ENCODE results near the gene AOX1. TPM values are rescaled to one million over a fixed set of nuclear protein-coding genes. Genes with fewer than 3 reads are reported as not detected.

The AOX1 gene
- total RNA-seq, 2 experiments from 2014 or later, result 0.19 to 0.22 TPM

DNA sequence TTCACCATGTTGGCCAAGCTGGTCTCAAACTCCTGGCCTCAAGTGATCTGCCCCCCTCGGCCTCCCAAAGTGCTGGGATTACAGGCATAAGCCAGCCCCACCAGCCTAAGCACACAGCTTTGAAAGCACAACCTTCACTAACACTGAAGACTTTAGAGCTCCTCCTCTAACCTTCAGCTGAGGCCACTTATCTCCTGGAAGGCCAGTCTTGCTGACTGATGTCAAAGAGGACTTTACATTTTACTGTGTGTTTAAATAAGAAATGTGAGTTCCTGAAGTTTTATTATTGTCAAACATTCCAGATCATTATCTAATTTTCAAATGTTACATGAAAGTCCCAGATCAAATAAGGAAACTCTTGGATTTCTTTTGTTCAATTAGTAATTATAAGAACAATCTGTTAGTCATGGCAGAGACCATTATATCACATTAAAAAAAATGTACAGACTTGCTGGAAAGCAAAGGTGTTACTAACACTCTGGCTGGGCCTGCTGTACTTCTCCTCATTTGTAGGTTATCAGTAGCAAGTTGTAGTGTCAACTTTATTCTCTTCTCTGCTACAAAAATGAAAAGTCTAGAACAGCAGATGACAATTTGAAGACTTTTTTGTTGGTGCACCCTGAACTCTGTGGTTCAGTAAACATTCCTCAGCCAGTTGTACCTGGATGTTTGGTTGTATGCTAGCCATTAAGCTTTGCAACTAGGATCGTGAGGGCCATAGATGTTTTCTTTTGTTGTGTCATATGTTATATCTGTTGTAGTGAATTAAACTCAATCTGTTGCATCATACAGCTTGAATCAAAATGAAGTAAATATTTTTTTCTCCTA, 80.0 kb downstream of the AOX1 start:
- ChIA-PET POLR2A (no interaction called here), CTCF (interaction anchor here (1.2 kb wide), 1 partner anchor 199 kb away, joined by 3 read pairs; no protein-coding TSS in a partner anchor)
- Mint-ChIP-seq H3K4me1 (no peaks in the 10 kb centered on the region), H3K27me3 (peaks cover 7% of the 10 kb centered on the region), H3K4me3 (no peak overlapping the region), H3K27ac (no peak overlapping the region), H3K9me3 (no peaks in the 10 kb centered on the region), H3K36me3 (ENCODE audit: low read depth) (no peaks in the 10 kb centered on the region)
- no peak for DNase-seq

DNA sequence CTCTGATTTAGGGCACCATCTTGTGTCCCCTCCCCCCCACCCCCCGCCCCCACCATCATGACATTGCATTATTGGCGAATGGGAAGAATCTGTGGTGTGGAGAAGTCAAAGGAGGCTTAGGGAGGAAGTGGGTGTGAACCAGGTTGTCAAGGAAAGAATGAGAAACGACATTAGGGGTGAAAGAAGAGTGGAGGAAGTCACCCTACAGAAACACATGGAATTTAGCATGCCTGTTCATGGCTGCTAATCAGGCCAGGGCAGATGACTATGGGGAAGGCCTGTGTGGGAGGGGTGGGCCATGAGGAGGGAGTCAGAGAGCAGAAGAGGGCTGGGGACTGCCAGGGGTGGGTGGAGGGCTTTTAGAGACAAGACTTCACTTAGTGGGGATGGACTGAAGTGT, 81.6 kb downstream of the AOX1 start:
- H3K36me3 Mint-ChIP-seq (ENCODE audit: low read depth), result no peaks in the 10 kb centered on the region
- POLR2A ChIA-PET, result no interaction called here
- no peak overlapping the region for H3K4me3 Mint-ChIP-seq
- DNase-seq, result no peak
- no peak overlapping the region for H3K27ac Mint-ChIP-seq
- H3K4me1 Mint-ChIP-seq, result no peaks in the 10 kb centered on the region
- no peaks in the 10 kb centered on the region for H3K9me3 Mint-ChIP-seq
- H3K27me3 Mint-ChIP-seq, result no peaks in the 10 kb centered on the region
- CTCF ChIA-PET, result interaction anchor here (1.3 kb wide), 1 partner anchor 9 kb away, joined by 3 read pairs; no protein-coding TSS in a partner anchor

DNA sequence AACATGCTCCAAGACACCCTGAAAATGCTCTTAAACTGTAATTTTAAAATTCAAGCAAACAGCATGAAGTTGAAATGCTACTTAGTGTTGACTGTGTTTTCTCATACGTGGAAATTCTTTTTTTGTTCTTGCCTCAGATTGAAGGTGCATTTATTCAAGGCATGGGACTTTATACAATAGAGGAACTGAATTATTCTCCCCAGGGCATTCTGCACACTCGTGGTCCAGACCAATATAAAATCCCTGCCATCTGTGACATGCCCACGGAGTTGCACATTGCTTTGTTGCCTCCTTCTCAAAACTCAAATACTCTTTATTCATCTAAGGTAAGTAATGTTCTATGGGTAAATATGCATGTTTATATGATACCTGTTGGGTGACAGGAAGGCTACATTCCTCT, 82.7 kb downstream of the AOX1 start:
- Mint-ChIP-seq H3K4me3 (no peak overlapping the region), H3K27me3 (no peaks in the 10 kb centered on the region), H3K4me1 (peaks cover 5% of the 10 kb centered on the region), H3K36me3 (ENCODE audit: low read depth) (no peaks in the 10 kb centered on the region), H3K27ac (no peak overlapping the region), H3K9me3 (no peaks in the 10 kb centered on the region)
- no peak for DNase-seq
- CTCF ChIA-PET, result no interaction called here
- POLR2A ChIA-PET, result no interaction called here

DNA sequence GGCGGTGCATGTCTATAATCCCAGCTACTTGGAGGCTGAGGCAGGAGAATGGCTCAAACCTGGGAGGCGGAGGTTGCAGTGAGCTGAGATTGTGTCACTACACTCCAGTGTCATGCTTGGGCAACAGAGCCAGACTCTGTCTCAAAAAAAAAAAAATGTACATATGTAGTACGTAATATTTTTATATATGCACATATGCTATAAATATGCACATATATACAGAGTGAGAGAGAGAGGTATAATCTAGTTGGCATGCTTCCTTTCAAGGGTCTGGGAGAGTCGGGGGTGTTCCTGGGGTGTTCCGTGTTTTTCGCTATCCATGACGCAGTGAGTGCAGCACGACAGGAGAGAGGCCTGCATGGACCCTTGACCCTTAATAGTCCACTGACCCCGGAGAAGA, 83.5 kb downstream of the AOX1 start:
- Mint-ChIP-seq H3K4me1 (peaks cover 8% of the 10 kb centered on the region), H3K4me3 (no peak overlapping the region), H3K9me3 (no peaks in the 10 kb centered on the region), H3K27me3 (no peaks in the 10 kb centered on the region), H3K27ac (no peak overlapping the region), H3K36me3 (ENCODE audit: low read depth) (no peaks in the 10 kb centered on the region)
- DNase-seq, result no peak
- ChIA-PET CTCF (no interaction called here), POLR2A (no interaction called here)

DNA sequence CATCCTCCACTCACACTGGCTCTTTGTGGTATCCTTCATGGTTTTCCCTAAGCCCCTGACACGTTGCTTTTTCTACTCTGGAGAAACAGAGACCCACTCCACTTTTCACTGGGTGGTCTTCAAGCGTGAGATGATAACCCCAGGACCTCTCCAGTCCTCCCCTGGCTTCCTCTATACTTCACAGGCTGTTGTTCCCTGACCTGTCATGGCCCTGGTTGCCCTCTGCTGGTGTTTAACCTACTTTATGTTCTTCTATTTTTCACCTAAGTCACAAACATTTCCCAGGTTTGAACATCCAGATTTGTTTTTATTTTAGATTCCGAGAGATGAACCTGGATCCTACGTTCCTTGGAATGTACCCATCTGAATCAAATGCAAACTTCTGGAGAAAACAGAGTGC, 84.5 kb downstream of the AOX1 start:
- CTCF ChIA-PET, result no interaction called here
- no peak overlapping the region for H3K4me3 Mint-ChIP-seq
- POLR2A ChIA-PET, result no interaction called here
- no peaks in the 10 kb centered on the region for H3K36me3 Mint-ChIP-seq (ENCODE audit: low read depth)
- no peaks in the 10 kb centered on the region for H3K27me3 Mint-ChIP-seq
- H3K27ac Mint-ChIP-seq, result no peak overlapping the region
- no peaks in the 10 kb centered on the region for H3K9me3 Mint-ChIP-seq
- DNase-seq, result no peak
- H3K4me1 Mint-ChIP-seq, result peaks cover 8% of the 10 kb centered on the region

DNA sequence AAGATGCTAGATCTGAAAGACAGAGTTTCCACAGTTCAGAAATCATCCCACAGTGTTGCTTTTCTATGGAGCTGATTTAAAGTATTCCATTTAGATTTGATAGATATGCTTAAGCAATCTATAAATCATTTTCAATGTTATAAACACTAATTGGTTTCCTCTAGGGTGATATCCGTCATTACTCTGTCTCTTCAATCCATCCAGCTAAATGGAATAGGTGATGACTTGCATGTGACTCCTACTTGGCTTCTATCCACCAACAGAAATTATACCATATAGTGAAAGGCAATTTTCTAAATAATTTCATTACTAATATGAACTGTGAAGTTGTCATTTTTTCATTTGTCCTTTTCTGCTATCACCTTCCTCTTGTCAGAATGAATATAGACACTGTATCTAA, 84.9 kb downstream of the AOX1 start:
- peaks cover 8% of the 10 kb centered on the region for H3K4me1 Mint-ChIP-seq
- POLR2A ChIA-PET, result no interaction called here
- no peaks in the 10 kb centered on the region for H3K36me3 Mint-ChIP-seq (ENCODE audit: low read depth)
- no peak for DNase-seq
- CTCF ChIA-PET, result no interaction called here
- H3K9me3 Mint-ChIP-seq, result no peaks in the 10 kb centered on the region
- H3K27me3 Mint-ChIP-seq, result no peaks in the 10 kb centered on the region
- H3K27ac Mint-ChIP-seq, result no peak overlapping the region
- H3K4me3 Mint-ChIP-seq, result no peak overlapping the region

DNA sequence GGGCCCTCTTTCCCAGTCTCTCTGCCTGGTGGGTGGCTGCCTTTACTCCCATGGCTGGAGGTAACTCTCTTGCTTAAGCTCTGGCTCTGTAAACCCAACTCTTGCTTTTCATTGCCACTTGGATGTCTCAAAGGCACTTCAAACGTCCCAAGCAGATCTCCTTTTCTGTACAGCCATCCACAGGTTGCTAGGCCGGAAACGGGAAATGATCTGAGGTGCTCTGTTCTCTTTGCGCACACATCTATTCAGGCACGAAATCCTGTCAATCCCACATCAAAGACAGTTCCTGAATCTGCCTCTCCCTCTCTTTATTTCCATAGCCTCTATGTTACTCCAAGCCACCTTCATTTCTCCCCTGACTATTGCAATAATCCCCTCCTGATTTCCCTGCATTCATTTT, 87.4 kb downstream of the AOX1 start:
- Mint-ChIP-seq H3K36me3 (ENCODE audit: low read depth) (no peaks in the 10 kb centered on the region), H3K4me3 (no peak overlapping the region), H3K27me3 (peaks cover 7% of the 10 kb centered on the region), H3K4me1 (peaks cover 8% of the 10 kb centered on the region), H3K27ac (no peak overlapping the region), H3K9me3 (no peaks in the 10 kb centered on the region)
- CTCF ChIA-PET, result interaction anchor here (1.1 kb wide), 1 partner anchor 9 kb away, joined by 3 read pairs; no protein-coding TSS in a partner anchor
- DNase-seq, result no peak
- POLR2A ChIA-PET, result no interaction called here

DNA sequence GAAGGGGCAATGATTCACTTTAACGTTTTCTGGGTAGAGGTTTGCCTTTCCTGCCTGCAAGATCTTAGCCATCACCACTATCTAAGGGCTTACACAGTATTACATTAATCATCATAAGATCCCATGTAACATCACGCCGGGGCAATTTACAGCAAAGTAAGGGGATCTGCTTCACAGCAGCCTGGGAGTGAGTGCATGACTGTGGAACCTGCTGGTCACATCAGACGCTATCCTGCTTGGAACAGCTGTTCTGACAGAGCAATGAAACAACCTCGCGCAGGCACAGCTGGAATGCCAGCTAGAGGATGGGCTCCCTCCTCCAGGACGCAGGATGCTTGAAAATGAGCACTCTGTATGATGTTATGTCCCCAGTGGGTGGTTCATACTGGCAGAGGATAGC, 89.0 kb downstream of the AOX1 start:
- POLR2A ChIA-PET, result no interaction called here
- H3K27ac Mint-ChIP-seq, result no peak overlapping the region
- H3K9me3 Mint-ChIP-seq, result no peaks in the 10 kb centered on the region
- H3K4me3 Mint-ChIP-seq, result no peak overlapping the region
- H3K36me3 Mint-ChIP-seq (ENCODE audit: low read depth), result no peaks in the 10 kb centered on the region
- H3K27me3 Mint-ChIP-seq, result peaks cover 9% of the 10 kb centered on the region
- peaks cover 8% of the 10 kb centered on the region for H3K4me1 Mint-ChIP-seq
- CTCF ChIA-PET, result interaction anchor here (0.5 to 1.2 kb wide), 2 partner anchors 38 to 88 kb away, joined by 3 to 4 read pairs; no protein-coding TSS in a partner anchor
- no peak for DNase-seq

DNA sequence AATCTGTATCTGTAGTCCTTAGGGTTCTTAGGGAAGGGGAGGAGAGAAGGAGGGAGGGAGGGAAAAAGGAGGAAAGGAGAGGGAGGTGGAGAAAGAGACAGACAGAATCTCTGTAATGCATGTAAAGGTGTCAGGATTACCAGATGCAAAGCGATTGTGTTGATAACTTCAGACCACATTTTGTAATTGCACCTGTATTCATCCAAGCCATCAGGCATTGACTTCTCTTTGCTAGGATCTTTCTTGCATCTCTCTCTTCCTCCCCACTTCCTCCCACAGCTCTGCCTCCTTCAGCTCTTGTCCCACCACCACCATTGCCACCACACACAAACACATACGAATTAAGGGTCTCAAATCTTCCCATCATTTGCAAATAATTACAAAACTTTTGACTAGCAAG, 91.4 kb downstream of the AOX1 start:
- no peaks in the 10 kb centered on the region for H3K36me3 Mint-ChIP-seq (ENCODE audit: low read depth)
- ChIA-PET POLR2A (no interaction called here), CTCF (no interaction called here)

DNA sequence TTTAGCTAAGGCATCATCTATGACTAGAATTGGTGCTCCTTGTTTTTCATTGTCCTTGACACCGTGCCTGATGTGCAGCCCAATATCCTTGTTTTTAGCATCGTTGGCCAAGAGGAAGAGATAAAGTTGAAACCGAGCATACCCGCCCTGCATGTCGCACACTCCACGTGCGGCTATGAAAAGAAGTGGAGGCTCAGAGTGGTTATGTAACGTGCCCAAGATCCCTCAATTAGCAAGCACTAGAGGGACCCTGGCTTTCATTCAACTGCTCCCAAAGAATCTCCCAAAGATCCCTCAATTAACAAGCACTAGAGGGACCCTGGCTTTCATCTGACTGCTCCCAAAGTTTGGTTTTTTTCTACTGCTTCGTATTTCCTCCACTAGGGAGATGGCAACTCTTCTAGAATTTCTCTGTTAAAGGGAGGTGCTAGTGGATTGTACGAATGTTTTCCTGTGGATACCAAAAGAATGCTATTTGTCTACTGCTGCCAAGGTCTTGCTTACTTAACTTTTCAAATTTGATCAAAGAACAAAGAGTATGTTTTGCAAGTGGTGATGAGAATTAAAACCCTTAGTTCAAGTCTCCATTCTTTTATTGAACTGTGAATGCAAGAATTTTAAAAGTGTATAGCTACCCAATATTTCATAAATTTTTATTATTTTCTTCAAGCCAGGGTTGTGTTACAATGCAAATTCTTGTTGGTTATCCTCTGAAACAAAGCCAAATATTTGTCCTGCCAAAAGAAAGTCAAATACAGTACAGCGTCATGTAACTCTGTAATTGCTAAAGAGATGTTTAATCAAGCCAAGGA, 92.1 kb downstream of the AOX1 start:
- Mint-ChIP-seq H3K9me3 (no peaks in the 10 kb centered on the region), H3K36me3 (ENCODE audit: low read depth) (no peaks in the 10 kb centered on the region), H3K27ac (no peak overlapping the region), H3K4me1 (peaks cover 8% of the 10 kb centered on the region), H3K27me3 (peaks cover 9% of the 10 kb centered on the region), H3K4me3 (no peak overlapping the region)
- ChIA-PET CTCF (no interaction called here), POLR2A (no interaction called here)
- DNase-seq, result no peak

More for the DNA sequence above, 91.4 kb downstream of the AOX1 start:
- no peaks in the 10 kb centered on the region for H3K9me3 Mint-ChIP-seq
- H3K27ac Mint-ChIP-seq, result no peak overlapping the region
- H3K4me3 Mint-ChIP-seq, result no peak overlapping the region
- no peak for DNase-seq
- peaks cover 8% of the 10 kb centered on the region for H3K4me1 Mint-ChIP-seq
- peaks cover 9% of the 10 kb centered on the region for H3K27me3 Mint-ChIP-seq

DNA sequence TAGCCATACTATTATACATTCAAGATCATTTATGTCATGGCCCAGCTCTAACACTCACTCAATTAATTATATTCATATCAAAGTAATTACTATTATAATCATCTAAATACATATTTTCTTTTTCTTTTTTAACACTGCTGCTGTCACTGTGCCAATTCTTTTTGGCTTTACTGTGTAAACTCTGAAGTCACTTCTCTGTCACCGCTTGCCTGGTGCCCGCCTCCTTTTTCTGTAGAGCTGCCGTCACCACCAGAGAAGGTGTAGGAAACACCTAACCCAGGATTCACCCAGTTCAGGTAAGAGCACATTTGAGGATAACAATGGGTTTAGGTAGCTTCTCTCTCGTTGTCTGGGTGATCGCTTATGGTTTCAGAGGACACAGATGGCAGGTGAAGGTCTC, 93.3 kb downstream of the AOX1 start:
- Mint-ChIP-seq H3K4me1 (no peaks in the 10 kb centered on the region), H3K4me3 (no peak overlapping the region), H3K27ac (no peak overlapping the region), H3K9me3 (no peaks in the 10 kb centered on the region), H3K27me3 (peaks cover 9% of the 10 kb centered on the region), H3K36me3 (ENCODE audit: low read depth) (no peaks in the 10 kb centered on the region)
- ChIA-PET CTCF (no interaction called here), POLR2A (no interaction called here)
- DNase-seq, result no peak

DNA sequence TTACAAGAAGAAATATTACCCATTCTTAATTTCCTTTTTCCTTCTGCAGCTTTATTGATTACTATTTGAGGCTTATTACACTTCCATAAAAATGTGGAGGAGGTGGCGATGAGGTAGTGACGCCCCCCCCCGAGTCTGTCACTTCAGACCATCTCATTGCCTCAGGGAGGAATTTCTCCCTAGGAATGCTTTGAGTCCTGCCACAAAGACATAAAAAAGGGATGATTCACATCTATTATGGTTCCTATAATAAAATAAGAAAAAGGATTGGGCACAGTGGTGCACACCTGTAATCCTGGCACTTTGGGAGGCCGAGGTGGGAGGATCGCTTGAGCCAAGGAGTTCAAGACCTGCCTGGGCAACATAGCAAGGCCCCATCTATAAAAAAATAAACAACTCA, 93.7 kb downstream of the AOX1 start:
- POLR2A ChIA-PET, result no interaction called here
- Mint-ChIP-seq H3K9me3 (no peaks in the 10 kb centered on the region), H3K27me3 (peaks cover 9% of the 10 kb centered on the region)

DNA sequence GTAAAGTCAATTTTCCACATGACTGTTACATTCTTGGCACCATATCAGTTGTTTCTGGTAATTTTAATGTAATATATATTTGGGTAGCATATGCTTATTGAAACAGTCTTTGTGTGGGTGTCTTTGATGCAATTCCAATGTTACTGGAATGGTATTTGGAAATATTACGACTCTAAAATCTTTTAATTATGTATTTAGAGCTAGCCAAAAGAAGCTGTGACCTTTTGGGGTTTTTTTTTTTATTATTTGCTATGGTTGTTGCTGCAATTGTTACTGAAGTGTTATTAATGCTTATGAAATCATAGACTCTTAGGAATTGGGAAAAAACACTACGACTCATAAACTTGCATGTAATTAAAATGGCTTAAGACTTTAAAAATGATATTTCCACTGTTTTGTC, 95.9 kb downstream of the AOX1 start:
- no peaks in the 10 kb centered on the region for H3K36me3 Mint-ChIP-seq (ENCODE audit: low read depth)
- ChIA-PET CTCF (no interaction called here), POLR2A (no interaction called here)
- DNase-seq, result no peak
- H3K27ac Mint-ChIP-seq, result no peak overlapping the region
- peaks cover 6% of the 10 kb centered on the region for H3K9me3 Mint-ChIP-seq
- no peak overlapping the region for H3K4me3 Mint-ChIP-seq
- H3K27me3 Mint-ChIP-seq, result peaks cover 9% of the 10 kb centered on the region
- H3K4me1 Mint-ChIP-seq, result no peaks in the 10 kb centered on the region

More for the DNA sequence above, 93.7 kb downstream of the AOX1 start:
- Mint-ChIP-seq H3K4me1 (no peaks in the 10 kb centered on the region), H3K4me3 (no peak overlapping the region), H3K27ac (no peak overlapping the region), H3K36me3 (ENCODE audit: low read depth) (no peaks in the 10 kb centered on the region)
- DNase-seq, result no peak
- CTCF ChIA-PET, result no interaction called here
